Measurements from ENCODE around the gene MMP8. TPM values are rescaled to one million over a fixed set of nuclear protein-coding genes. Genes with fewer than 3 reads are reported as not detected.
"Not testable (repeated sequence)": the region's sequence is repeated elsewhere in the genome, so short reads cannot be mapped to it uniquely, and the experiment has no call there.

MMP8 gene, protein sequence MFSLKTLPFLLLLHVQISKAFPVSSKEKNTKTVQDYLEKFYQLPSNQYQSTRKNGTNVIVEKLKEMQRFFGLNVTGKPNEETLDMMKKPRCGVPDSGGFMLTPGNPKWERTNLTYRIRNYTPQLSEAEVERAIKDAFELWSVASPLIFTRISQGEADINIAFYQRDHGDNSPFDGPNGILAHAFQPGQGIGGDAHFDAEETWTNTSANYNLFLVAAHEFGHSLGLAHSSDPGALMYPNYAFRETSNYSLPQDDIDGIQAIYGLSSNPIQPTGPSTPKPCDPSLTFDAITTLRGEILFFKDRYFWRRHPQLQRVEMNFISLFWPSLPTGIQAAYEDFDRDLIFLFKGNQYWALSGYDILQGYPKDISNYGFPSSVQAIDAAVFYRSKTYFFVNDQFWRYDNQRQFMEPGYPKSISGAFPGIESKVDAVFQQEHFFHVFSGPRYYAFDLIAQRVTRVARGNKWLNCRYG
- total RNA-seq, result 0.16 TPM

- no peak for DNase-seq
Measured at GRCh38 chr11:102724904-102725500, at the start of gene MMP8. Gene MMP8 (minus strand): TSS chr11:102724954. CDS start chr11:102724855, 99 bp downstream.

- DNase-seq, result no peak
Measured at GRCh38 chr11:102773386-102773785, 48.6 kb upstream of the MMP8 start.

- no peak for DNase-seq
Measured at GRCh38 chr11:102771351-102771750, 46.6 kb upstream of the MMP8 start.

DNA sequence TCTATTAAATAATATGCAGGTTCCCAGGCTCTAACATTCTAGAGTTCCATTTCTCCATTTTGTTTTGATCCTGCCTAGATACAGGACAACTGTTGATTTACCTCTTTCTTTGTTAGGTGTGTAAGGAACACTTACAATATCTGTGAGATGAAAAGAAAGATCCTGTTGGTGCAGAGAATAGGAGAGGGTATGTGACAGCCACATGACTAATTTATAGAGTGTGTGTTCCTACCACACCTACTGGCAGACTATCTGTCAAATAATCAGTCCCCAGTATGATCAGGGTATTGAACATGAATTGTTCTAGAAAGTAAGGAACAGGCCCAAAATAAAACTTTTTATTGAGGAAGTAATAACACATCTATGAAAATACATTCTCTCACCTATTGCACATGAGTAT is 45.4 kb upstream of the MMP8 start:
- no peak for DNase-seq

DNA sequence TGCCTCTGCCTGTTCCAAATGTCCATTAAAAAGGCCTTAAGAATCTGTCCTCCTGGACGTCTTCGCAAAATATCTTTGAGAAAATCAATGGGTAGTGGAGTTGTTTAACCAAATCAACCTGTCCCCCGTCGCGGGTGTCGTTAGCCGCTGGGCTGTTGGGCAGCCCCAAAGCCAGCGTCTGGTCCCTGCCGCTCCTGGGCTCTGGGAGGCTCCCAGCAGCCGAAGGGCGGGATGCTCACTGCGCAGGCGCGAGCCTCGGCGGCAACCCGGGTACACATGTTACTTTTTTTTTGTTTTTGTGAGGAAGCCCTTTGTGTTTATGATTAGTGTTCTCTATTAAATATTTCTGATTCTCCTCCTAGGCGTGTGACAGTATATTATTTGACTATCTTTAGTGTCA is 43.0 kb upstream of the MMP8 start:
- no peak for DNase-seq

DNA sequence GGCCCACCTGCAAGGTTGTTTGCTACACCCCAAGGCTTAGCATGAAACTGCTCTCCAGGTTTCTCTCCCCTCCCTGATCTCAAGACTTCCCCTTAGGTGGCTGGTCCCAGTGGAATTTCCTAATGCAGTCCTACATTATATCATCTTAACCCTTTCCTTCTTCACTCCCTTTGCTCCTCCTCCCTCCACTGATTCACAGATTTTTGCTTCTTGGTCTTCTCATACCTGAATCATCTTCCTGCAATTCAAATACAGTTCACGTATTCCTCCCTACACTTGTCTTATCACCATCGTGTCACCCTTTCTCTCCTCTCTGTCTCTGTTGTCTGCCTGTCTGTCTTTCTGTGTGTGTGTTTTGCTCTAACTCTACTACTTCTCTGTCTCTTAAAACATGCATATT is 38.7 kb upstream of the MMP8 start:
- no peak for DNase-seq

- no peak for DNase-seq
Measured at GRCh38 chr11:102762361-102762767, 37.6 kb upstream of the MMP8 start.

DNA sequence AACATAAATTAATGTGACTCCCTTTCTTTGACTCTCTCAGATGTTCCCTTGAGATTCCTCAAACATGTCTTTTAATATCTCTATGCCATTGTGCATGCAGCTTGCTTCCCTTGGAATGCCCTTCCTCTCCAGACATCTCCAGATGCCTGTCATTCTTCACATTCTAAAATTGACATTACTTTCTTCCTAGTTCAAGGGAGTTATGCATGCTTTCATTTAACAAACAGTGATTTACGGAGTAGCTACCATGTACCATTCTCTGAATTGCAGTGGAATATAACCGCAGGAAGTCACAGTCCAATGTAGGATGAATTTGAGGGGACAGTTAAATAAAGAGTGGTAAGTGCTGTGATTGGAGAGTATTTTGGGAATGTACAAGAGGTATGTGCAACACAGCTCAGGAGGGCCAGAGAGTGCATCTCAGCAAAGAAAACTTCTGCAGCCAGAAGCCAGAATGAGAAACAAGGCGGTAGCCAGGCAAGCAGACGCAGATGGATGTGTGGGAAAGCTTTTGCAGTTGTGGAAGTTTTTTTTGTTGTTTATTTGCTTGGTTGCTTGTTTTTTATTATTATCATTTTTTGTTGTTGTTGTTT is 37.0 kb upstream of the MMP8 start:
- DNase-seq, result no peak

DNA sequence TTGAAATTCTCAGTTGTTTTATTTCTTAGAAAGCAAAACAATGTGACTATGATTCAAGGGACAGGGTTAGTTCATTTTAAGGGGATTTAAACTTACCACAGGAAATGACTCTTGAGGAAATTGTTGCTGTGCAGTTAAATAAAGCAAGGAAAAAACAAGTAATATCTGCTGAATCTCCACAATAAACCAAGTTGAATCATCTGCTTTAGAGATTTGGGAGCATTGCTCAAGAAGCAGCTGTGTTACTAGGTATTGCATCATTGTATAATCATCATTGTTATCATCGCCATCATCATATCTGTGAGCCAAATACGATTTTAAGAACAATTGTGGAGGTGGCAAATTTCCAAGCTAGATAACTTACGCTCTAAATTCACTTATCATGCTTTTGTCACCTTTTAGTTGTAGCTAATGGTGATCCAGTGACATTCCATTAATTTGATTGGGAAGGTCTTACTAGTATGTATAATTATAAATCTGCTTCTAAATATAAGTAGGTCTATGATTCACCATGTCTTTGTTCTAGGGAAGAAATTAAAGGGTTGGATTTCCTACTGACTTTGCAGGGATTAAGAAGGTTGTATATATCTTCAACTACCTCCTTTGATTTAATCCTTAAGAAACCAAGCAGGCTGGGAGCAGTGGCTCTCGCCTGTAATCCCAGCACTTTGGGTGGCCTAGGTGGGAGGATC is 35.7 kb upstream of the MMP8 start:
- no peak for DNase-seq

GRCh38 chr11:102757823-102758549 is 33.2 kb upstream of the MMP8 start:
- no peak for DNase-seq

GRCh38 chr11:102753267-102753666 is 28.5 kb upstream of the MMP8 start:
- no peak for DNase-seq

- no peak for DNase-seq
Measured at GRCh38 chr11:102751673-102752072, 26.9 kb upstream of the MMP8 start.

GRCh38 chr11:102749101-102749722 is 24.5 kb upstream of the MMP8 start:
- no peak for DNase-seq

GRCh38 chr11:102746746-102747578 is 22.2 kb upstream of the MMP8 start:
- not testable (repeated sequence) for DNase-seq

DNA sequence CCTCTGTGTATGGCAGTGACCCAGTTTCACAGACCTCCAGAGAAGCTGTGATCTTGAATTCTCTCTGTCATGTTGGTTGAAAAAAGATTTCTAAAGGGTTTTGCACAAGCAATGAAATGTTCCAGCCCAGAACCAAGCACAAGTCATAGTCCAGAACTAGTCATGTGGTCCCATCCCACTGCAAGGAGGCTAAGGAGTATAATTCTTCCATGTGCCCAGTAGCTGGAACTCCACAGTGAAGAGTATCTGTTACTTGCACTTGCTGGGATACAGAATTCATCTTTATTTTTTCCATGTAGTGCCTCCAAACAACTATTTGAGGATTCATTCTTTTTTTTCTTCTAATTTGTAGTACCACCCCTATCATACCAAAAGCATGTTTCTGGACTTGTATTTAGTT is 9.9 kb upstream of the MMP8 start:
- no peak for DNase-seq

DNA sequence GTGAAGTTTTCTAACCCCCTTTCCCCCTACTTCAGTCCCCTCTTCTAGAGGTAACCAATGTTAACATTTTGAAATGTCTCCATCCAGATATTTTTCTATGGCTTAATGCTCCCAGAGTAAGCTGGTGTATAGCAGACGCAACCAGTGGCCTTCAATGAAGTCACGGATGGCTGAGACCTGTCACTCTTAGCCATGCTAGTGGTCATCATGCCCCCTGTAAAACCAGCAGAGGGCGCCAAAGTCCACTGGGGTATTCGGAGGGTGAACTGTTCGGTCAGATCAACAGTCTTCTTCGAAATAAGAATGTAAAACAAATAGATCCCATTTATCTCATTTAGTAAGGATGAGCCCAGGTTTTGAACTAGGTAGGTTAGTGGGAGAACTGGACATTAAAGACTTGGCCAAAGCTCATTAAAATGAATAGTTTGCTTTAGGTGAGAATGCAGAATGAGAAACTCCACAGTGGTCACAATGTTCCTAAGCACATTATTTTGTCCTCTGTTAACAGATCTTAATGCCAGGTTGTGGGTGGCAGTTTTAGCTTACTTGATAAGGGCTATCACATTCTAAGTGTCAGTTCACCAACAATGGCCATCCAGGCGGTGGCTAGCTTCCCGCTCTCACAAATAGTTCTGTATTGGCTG is 8.6 kb upstream of the MMP8 start:
- DNase-seq, result no peak

GRCh38 chr11:102730944-102731343 is 6.2 kb upstream of the MMP8 start:
- not testable (repeated sequence) for DNase-seq

DNA sequence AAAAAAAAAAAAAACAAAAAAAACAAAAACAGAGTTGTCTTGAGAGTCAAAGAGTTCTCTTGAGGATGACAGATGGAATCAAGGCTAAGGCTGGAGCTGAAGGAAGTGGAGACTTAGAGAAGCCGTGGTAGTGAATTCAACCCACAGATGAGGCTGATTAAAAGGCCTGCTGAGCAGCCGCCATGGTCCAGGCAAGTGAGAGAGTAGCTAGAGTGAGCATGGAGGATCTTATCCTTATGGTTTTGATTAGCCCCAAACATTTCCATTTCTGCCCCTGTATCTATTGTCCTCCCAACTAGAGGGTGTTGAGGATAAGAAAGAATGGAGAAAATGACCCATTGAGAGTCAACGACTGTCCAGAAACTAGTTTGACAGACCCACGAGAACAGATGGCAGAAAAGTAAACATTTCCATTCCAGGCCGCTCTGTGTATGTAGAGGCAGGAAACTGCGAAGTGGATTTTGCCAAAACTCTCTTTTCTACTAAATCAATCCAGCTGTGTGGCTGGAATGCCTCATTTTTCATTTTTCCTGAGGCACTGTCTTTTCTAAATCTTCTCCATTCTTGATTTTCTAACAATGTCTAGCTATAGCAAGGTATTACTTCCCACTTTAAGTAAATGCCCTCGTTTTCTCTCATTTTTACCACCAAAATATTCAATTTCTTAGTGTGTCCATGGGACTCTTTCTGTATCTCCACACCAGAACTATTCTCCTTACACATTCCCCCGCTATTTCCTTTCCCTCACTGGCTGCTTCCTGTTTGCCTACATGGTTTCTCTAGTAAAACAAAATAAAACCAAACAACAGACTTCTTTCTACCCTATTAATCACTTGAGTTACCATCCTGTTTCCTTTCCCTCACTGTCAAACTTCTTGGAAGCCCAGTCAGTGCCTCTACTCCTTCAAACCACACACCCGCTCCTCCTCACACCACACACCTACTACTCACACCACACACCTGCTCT is 5.4 kb upstream of the MMP8 start:
- no peak for DNase-seq

DNA sequence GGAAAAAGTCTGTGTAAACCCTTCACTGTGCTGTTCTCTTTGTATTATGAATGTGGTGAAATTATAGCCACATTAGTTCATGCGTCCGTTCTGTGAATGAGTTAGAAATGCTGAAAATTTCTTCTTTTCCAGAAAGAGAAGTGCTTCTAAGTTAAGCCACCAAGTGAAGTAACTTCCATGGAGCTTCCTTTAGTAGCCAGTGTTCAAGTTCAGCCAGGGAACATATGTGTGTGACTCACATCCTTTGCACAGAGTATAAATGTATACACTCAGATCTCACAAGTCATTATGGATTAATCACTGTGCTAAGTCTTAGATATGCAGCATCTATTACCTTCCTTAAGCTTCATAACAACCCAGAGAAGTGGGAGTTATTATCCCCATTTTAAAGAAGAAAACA is 3.1 kb upstream of the MMP8 start:
- no peak for DNase-seq

Measured in occipital lobe (tissue), 2 donors.